ELR (cell line): ENCODE data around the gene CASP10.
"Not testable (repeated sequence)": the region's sequence is repeated elsewhere in the genome, so short reads cannot be mapped to it uniquely, and the experiment has no call there.

Source experiments
- DNase-seq: peaks from one replicate; pipeline ENCODE4 v3.0.0-alpha.2; 2015; ENCODE audit warnings: low read depth

CASP10 gene

GRCh38 chr2:201182650-201183364 lies at the start of gene CASP10:
TSS of gene CASP10 (plus strand) at chr2:201183141. CDS start at chr2:201185778, 2,637 bp downstream.
- peak; percentile 72 for DNase-seq

- DNase-seq, result no peak
Measured at GRCh38 chr2:201135386-201135785, 47.6 kb upstream of the CASP10 start.

- no peak for DNase-seq
Measured at GRCh38 chr2:201136889-201137321, 46.0 kb upstream of the CASP10 start.

GRCh38 chr2:201137505-201138400 lies 45.2 kb upstream of the CASP10 start:
- DNase-seq, result no peak

GRCh38 chr2:201138401-201138970 lies 44.5 kb upstream of the CASP10 start:
- no peak for DNase-seq

- DNase-seq, result not testable (repeated sequence)
Measured at GRCh38 chr2:201138986-201139781, 43.8 kb upstream of the CASP10 start.

GRCh38 chr2:201139836-201140604 lies 42.9 kb upstream of the CASP10 start:
- no peak for DNase-seq

- no peak for DNase-seq
Measured at GRCh38 chr2:201144101-201145051, 38.6 kb upstream of the CASP10 start.

GRCh38 chr2:201148434-201148990 lies 34.4 kb upstream of the CASP10 start:
- no peak for DNase-seq

- DNase-seq, result peak; percentile 96
Measured at GRCh38 chr2:201149064-201149820, 33.7 kb upstream of the CASP10 start.

GRCh38 chr2:201149821-201150165 lies 33.1 kb upstream of the CASP10 start:
- peak; percentile 92 for DNase-seq

GRCh38 chr2:201150454-201151020 lies 32.4 kb upstream of the CASP10 start:
- peak; percentile 53 for DNase-seq

GRCh38 chr2:201151127-201151981 lies 31.6 kb upstream of the CASP10 start:
- DNase-seq, result peak; percentile 98

GRCh38 chr2:201152517-201152916 lies 30.4 kb upstream of the CASP10 start:
- no peak for DNase-seq

GRCh38 chr2:201152999-201153815 lies 29.7 kb upstream of the CASP10 start:
- no peak for DNase-seq

GRCh38 chr2:201154615-201155399 lies 28.1 kb upstream of the CASP10 start:
- DNase-seq, result no peak
